GM12801 (cell line): ENCODE results near the gene FHIT.

Experiments
- TF ChIP-seq, protein P1 (sequence below): IDR thresholded peaks from one replicate; pipeline ENCODE4 v1.5.1; 2011; ENCODE audit warnings: control low read depth; ENCODE audit not compliant: insufficient read length; ENCODE audit errors: extremely low read depth

Gene FHIT

GRCh38 chr3:61184956-61185355 is 66.3 kb downstream of the FHIT start:
- TF ChIP-seq, protein P1, sequence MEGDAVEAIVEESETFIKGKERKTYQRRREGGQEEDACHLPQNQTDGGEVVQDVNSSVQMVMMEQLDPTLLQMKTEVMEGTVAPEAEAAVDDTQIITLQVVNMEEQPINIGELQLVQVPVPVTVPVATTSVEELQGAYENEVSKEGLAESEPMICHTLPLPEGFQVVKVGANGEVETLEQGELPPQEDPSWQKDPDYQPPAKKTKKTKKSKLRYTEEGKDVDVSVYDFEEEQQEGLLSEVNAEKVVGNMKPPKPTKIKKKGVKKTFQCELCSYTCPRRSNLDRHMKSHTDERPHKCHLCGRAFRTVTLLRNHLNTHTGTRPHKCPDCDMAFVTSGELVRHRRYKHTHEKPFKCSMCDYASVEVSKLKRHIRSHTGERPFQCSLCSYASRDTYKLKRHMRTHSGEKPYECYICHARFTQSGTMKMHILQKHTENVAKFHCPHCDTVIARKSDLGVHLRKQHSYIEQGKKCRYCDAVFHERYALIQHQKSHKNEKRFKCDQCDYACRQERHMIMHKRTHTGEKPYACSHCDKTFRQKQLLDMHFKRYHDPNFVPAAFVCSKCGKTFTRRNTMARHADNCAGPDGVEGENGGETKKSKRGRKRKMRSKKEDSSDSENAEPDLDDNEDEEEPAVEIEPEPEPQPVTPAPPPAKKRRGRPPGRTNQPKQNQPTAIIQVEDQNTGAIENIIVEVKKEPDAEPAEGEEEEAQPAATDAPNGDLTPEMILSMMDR, result no peak

DNA sequence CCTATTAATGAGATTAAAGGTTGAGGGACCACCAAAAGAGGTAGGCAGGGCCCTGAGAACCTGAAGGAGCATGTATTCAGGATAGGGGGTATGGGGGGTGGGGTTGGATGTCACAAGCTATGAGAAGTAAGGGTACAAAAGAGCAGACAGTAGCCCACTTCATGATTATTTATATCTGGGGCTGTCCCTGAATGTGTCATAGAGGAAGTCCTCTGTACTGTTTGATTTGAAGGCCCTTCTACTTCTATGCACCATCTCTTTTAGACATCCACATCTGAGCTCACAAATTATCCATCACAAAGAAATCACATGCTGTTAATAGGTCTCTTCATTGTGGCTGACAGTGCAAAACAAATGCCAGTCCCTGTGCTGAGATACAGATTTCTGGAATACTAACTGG is 68.6 kb downstream of the FHIT start:
- TF ChIP-seq, protein P1, result no peak

DNA sequence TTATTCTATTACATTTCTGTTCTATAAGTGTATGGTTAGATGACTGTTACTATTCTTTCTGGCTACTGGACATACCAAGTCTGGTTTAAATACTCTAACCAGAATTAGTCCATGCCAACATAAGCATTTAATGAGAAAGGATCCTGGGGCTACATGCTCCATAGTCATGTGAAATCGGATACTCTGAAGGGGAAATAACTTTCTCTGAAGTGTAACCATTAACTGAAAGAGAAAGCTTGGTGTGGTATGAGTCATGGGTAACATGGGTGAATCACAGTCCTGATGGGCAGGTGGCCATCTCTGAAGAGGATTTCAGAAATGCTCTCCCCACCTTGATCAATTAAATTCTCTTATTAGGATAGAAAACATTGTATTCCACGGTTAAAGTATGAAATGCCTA is 69.4 kb downstream of the FHIT start:
- TF ChIP-seq, protein P1, result no peak

DNA sequence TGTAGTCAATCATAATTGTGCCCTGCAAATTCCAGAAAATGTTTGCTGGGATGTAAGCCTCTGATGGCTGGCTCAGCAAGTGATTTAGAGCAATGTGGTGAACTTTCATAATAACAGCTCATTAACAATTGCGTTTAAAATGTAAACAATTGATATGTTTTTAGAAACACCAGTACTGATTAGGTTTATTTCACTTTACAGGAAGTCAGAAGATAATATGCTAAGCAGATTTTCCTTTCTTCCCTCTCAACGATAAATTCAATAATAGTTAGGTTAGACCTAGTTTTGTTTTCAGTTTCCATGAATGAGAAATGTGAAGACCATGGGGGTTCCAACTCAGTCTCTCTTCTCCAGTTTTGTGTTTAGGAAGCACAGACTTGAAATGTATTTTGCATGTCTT is 71.0 kb downstream of the FHIT start:
- TF ChIP-seq, protein P1, result no peak

GRCh38 chr3:61178167-61178566 is 73.1 kb downstream of the FHIT start:
- TF ChIP-seq, protein P1, result no peak

DNA sequence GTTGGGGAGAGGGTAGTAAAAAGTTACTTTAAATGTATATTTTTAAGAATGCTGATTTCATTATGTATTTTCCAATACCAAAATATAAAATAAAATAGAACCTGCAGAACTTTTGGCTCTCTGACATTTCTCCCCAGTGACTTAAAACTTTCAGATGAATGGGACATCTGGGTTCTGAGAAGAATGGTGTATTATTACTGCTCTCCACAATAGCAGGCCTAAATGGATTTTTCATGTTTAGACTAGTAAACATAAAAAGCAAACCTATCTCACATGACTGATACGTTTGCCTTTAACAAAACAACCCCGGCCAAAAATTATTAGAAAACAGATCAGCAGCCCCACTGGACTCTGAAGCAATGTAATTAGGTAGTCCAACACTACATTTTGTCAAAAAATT is 73.8 kb downstream of the FHIT start:
- TF ChIP-seq, protein P1, result no peak

- TF ChIP-seq, protein P1, result no peak
Measured at GRCh38 chr3:61173676-61174075, 77.6 kb downstream of the FHIT start.

DNA sequence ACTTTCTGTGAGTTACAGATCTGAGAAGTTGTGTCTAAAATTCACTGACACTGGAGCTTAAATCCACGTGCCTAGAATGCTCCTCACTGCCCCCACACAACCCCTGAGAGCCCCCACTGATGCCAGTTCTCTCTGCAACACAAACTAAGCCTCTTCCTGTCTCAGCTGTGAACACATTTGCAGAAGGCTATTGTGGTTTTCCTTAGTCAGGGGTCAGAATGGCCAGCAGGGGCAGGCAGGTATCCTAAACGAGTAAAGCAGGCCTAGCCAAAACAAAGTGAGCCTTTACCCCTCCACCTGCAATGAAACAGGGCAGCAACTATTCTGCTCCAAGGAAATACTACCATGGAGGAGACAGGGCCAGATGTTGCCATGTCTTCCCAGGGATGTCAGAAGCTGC is 78.6 kb downstream of the FHIT start:
- TF ChIP-seq, protein P1, result no peak
